Fibroblast of skin of back (primary cell): Measurements from ENCODE around the gene ELANE.
"Not testable (repeated sequence)": the region's sequence is repeated elsewhere in the genome, so short reads cannot be mapped to it uniquely, and the experiment has no call there.

Experiments
- DNase-seq: peaks from one replicate; pipeline ENCODE4 v3.0.0-alpha.2; 2013

The ELANE gene

DNA sequence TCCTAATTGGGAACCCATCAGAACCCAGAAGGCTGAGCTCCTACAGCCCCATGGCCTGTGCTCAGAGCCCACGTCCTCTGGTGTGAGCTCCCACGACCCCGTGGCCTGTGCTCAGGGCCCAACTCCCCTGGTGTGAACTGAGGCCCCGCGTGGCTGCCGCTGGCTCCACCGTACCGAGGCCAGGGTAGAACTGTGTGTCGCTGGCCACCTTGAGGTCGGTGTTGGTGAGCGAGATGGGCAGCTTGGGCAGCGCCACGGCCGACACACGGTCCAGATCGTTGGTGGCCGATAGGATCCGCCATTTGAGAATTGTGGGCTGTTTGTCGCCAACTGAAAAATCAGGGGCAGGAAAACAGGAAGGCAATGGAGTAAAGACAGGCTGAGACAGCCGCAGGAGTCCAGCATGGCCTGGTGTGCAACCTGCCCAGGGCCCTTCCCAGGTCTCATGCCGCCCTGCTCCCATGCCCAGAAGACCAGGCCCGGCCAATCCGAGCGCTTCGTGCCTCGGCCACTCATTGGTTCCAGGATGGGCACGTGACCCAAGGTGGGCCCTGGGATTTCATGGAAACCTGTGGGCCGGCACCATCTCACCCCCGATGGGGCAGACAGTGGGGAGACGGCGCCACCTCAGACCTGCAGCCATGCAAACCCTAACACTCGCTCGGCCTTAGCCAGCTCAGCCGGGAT lies 29.4 kb downstream of the ELANE start:
- DNase-seq, result no peak

DNA sequence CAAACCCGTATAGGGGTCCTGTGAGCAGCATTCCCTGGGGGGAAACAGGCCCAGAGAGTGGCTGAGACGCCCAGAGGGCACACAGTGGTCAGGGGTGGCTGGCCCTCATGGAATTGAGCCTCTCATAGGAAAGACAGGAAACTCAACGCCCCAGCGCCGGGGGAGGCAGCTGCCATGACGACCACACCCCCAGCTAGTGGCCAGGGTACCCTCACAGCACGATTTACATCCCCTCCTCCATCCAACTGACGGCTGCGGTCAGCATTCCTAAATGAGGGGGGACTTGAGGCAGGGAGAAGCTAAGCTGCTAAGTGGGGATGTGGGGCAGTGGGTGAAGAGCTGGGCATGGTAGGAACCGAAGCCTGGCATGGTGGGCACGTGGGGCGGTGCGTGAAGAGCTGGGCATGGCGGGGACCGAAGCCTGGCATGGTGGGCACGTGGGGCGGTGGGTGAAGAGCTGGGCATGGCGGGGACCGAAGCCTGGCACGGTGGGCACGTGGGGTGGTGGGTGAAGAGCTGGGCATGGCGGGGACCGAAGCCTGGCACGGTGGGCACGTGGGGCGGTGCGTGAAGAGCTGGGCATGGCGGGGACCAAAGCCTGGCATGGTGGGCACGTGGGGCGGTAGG lies 30.9 kb downstream of the ELANE start:
- no peak for DNase-seq

- DNase-seq, result no peak
Measured at GRCh38 chr19:883661-884211, 31.6 kb downstream of the ELANE start.

GRCh38 chr19:884420-885211 lies 32.5 kb downstream of the ELANE start:
- no peak for DNase-seq

DNA sequence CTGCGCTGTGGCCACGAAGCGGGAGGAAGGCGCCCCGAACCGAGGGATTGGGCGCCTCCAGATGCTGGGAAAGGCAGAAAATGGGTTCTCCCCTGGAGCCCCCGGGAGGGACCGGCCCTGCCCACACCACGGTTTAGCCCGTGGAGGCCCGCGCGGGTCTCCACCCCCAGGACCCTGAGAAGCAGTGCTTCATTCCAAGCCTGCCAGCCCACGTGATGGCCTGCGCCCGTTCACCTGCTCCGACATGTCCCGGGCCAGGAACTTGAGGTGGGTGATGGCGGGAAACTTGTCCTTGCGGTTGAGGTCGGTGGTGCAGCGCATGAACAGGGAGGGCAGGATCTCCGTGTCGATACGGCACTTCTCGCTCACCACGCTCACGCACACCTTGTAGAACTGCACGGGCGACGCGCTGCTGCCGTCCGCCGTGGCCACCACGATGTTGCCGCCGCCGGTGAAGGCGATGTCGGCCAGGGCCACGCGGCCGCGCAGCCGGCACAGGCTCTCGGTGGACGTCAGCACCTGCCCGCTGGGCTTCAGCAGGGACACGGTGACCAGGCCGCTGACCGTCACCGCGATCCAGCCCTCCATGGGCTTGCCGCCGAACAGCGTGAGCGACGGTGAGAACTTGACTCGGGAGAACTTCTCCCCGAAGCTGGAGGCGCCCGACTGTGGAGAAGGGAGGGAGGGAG lies 33.6 kb downstream of the ELANE start:
- DNase-seq, result no peak

DNA sequence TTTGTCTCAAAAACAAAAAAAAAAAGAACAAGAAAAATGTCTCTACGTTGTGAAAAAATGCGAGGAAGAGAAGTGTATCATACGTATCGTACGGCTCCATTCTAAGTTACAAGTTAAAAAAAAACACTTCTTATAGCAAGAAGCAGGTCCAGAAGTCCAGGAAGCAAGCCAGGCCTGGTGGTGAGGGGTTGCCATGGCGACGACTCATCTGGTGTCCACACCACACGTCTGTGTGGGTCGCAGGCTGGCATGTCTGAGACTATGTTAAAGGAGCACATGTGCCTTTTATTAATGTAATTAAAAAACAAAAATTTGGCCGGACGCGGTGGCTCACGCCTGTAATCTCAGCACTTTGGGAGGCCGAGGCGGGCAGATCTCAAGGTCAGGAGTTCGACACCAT lies 35.0 kb downstream of the ELANE start:
- DNase-seq, result peak; percentile 71

DNA sequence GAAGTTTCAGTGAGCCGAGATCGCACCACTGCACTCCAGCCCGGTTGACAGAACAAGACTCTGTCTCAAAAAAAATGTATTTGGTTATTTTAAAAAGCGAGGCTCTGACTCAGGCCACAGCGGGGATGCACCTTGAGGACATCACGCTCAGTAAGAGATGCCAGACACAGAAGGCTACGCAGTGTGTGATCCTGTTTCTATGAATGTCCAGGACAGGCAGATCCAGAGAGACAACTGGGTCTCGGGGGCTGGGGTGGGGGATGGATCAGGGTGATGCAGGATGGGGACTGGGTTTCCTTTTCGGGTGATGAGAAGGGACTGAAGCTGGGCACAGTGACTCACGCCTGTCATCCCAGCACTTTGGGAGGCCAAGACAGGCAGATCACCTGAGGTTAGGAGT lies 35.5 kb downstream of the ELANE start:
- DNase-seq, result no peak

- DNase-seq, result no peak
Measured at GRCh38 chr19:888581-889385, 36.7 kb downstream of the ELANE start.

DNA sequence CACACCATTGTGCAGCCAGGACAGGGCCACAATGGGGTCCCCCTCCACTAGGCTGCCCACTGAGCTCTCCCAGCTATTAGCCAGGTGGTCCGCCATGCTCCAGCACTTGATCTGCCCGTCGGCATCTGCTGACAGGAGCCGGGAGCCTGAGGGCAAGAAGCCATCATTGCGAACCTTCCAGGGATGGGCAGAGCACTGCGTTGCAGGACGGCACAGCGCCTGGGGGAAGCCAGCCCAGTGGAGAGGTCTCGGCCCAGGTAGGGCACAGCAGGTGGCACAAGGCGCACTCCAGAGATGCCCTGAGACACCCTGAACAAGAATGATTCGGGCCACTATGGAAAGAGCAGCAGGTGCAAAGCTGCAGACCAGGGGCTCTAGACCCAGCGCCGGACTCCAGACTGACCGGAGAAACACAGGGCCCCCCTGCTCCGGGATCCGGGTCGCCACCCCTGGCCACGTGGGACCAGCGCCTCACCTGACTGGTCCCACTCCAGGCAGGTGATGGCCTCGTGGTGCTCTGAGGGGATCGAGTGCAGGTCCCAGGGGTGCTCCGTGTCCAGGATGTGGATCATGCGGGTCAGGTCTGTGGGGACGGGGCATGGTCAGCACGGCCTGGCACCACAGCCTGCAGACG lies 37.7 kb downstream of the ELANE start:
- no peak for DNase-seq

- no peak for DNase-seq
Measured at GRCh38 chr19:890831-891230, 38.7 kb downstream of the ELANE start.

GRCh38 chr19:891421-892200 lies 39.5 kb downstream of the ELANE start:
- not testable (repeated sequence) for DNase-seq

- no peak for DNase-seq
Measured at GRCh38 chr19:892243-892893, 40.3 kb downstream of the ELANE start.

DNA sequence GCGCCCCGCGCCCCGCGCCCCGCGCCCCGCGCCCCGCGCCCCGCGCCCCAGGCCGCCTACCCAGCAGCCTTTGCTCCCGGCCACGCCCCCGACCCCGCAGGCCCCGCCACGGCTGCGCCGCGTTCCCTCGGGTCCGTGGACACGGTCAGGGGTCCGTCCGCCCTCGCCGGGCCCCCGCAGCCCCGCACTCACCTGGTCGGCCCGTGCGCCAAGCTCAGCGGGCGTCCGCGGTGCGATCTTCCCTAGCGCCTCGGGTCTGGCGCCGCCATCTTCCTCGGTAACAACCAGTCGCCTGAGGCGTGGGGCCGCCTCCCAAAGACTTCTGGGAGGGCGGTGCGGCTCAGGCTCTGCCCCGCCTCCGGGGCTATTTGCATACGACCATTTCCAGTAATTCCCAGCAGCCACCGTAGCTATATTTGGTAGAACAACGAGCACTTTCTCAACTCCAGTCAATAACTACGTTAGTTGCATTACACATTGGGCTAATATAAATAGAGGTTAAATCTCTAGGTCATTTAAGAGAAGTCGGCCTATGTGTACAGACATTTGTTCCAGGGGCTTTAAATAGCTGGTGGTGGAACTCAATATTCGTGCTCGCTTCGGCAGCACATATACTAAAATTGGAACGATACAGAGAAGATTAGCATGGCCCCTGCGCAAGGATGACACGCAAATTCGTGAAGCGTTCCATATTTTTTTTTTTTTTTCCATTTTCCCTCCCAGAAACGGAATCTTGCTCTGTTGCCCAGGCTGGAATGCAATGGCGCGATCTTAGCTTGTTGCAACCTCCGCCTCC lies 41.0 kb downstream of the ELANE start, which contains the start of the genes MED16 and RNU6-9:
Gene MED16 (minus strand): TSS at position 294 of the 796 bp plus-strand sequence. CDS start 2,056 bp downstream, outside the sequence.
Gene RNU6-9 (plus strand): TSS at position 591 of the 796 bp plus-strand sequence.
- DNase-seq, result peak; percentile 90

- DNase-seq, result no peak
Measured at GRCh38 chr19:896434-896833, 44.3 kb downstream of the ELANE start.

DNA sequence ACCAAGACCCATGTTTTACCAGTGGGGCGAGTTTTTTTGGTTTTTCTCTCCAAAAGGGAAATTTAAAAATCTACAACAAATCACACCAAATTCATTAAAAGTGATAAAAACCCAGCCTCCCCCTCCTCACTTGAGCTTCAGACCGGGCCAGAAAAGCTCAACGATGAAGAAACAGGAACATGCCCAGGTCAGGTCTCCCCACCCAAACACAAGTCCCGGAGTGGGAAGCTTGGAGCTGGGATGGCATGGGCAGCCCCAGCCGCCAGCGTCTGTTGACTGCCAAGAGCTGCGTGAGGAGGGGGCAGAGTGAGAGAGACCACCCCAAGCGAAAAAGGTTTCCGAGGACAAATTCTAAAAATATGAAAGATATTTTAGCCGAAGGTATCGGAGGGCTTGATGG lies 44.9 kb downstream of the ELANE start:
- DNase-seq, result no peak

- no peak for DNase-seq
Measured at GRCh38 chr19:897442-898039, 45.4 kb downstream of the ELANE start.

DNA sequence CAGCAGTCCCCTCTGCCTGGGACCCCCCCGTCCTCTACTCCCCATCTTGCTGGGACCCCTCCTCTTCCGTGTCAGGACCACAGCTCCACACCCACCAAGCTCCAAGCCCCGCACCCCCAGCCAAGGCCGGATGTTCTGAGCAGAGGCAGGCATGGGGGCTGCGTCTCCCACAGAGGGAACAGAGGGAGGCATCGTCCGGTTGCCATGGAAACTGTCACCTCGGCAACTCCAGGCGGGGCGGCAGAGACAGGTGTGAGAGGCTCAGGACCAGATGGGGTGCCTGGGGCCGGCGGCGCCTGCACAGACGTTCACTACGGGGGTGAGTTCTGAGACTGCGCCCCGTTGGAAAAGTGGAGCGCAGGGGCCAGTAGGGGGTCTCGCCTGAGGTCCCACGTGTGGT lies 46.6 kb downstream of the ELANE start:
- no peak for DNase-seq

DNA sequence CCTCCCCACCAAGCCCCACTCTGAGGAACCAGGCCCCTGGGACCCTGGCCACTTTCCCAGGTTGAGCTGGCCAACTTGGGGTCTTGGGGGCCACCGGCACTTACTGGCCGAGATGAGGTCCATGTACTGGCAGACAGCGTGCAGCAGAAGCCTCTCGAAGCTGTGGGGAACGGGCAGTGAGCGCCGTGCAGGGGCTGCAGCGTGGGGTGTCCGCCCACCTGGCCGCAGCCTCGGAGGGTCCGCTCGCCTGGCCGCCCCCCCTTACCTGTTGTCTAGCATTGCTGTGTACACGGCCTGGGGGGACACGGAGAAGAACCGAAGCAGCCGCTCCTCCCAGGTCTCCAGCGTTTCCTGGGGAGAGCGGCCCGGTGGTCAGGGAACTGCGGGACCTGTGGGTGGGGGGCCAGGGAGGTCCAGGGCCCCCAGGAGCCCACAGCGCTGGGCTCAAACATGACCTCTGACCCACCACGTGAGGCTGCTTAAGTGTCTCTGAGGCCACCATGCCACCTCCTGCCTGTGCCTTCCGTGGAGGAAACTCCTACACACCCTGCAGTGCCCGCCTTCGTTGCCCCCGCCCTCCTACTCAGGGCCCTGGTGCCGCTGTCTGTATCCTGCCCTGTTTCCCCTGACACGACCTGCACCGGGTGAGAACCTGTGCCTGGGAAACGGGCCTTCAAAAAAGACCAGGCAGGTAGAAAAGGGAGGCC lies 47.4 kb downstream of the ELANE start:
- DNase-seq, result no peak
